Regular cardiac myocyte (primary cell): ENCODE data around the gene RXFP4. TPM values are rescaled to one million over a fixed set of nuclear protein-coding genes. Genes with fewer than 3 reads are reported as not detected.

Experiments
- total RNA-seq: library from RNA; depleted of rRNA; stranded (reverse); fragments of >200 nt; gene quantifications from 2 replicates; pipeline ENCODE4 v1.2.3, GENCODE V29; 2014

RXFP4 gene, protein sequence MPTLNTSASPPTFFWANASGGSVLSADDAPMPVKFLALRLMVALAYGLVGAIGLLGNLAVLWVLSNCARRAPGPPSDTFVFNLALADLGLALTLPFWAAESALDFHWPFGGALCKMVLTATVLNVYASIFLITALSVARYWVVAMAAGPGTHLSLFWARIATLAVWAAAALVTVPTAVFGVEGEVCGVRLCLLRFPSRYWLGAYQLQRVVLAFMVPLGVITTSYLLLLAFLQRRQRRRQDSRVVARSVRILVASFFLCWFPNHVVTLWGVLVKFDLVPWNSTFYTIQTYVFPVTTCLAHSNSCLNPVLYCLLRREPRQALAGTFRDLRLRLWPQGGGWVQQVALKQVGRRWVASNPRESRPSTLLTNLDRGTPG
- total RNA-seq = under 0.01 TPM in 1 of 2 replicates, not detected in the other

DNA sequence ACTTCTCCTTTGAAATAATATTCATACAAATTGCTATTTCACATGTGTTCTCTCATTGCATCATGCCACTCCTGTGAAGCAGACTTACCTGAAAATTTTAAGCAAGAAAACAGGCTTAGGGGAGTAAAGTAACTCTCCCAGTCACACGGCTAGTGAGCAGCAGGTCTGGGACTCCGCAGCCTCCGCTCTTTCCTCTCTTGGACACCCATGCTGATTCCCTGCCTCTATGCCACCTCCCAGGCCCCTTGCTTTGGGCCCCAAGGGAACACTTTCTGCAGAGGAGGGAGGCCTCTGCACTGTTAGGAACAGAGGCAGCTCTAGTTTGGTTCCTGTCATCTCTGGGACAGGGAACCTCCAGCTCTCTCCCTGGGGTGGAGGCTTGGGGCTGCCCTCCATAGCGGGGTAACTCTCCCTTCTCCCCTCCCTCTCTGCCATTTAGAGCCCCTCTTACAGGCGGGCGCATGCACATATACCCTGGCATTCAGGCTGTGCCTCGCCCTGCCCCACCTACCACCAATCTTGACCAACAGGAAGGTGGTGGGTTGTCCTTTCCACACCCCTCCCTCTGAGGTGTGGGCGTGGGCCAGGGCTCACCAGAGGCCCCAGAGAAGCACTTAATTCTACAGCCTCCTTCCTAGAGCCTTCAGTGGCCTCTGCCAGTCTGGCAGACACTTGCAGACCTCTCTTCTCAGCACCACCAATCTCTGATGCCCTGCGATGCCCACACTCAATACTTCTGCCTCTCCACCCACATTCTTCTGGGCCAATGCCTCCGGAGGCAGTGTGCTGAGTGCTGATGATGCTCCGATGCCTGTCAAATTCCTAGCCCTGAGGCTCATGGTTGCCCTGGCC, at the start of gene RXFP4:
RXFP4 (plus strand) TSS at position 646 of the 852 bp plus-strand sequence; CDS start at position 718, 72 bp downstream.

DNA sequence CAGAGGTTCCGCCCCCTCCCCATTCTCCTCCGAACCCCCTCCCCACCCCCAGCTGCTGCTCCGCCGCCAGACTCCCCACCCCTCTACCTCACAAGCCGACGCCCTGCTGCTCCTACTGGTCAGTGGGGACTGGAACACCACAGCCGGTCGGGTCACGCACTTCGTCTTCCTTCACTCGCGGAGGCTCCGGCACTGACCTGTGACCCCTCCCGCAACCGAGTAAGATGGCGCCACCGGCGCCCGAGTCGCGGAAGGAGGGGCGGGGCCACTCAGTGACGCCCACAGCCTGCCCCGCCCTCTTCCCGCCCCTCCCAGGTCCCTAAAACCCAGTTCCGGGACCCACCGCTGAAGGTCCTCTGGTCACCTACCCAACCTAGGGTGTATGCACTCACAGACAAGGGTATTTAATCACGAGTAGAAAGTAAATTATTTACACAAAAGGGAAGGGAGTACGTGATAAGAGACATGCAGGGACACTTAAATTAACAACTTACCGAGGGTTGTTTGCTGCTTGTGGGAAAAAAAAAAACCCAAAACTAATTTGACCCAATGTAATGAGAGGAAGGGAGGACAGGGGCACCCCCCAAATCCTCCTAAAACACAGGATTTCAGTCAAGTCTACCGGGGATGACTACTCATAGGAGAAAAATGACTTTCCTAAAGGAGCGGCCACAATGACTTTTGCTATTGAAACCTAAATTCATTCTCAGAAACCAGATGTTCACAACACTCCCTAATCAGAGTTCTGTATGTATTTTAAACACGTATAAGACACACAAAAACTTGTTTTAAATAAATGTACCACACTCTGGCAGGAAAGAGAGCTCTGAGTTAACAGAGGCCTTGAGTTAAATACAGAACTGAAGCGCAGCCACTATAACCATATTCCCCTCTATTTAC, 30.0 kb upstream of the RXFP4 start, which contains the start of gene RIT1:
RIT1 (minus strand) TSS at position 194 of the 900 bp plus-strand sequence. CDS start 588 bp downstream, outside the sequence.

GRCh38 chr1:155934097-155934935, 7.1 kb upstream of the RXFP4 start, which contains the start of gene KHDC4:
TSS of gene KHDC4 (minus strand) at chr1:155934413. CDS start at chr1:155934373, 40 bp downstream.

GRCh38 chr1:155978325-155978972, 37.0 kb downstream of the RXFP4 start, which contains the start of gene ARHGEF2:
TSS of gene ARHGEF2 (minus strand) at chr1:155978547. CDS start at chr1:155978427, 120 bp downstream.

Other genes with a start within 250 kb of the RXFP4 start
- 25.1 and 31.3 TPM in 2 replicates for gene GON4L, start 84.4 kb upstream of the RXFP4 start, total RNA-seq
- gene SYT11, start 82.1 kb upstream of the RXFP4 start, total RNA-seq = 46.0 and 59.5 TPM in 2 replicates
- gene RIT1, start 30.3 kb upstream of the RXFP4 start, total RNA-seq = 39.5 and 55.5 TPM in 2 replicates
- gene KHDC4, start 7.2 kb upstream of the RXFP4 start, total RNA-seq = 24.3 and 26.5 TPM in 2 replicates
- gene ARHGEF2, start 36.9 kb downstream of the RXFP4 start, total RNA-seq = 111 and 135 TPM in 2 replicates
- gene SSR2, start 79.3 kb downstream of the RXFP4 start, total RNA-seq = 775 and 892 TPM in 2 replicates
- gene UBQLN4, start 112.2 kb downstream of the RXFP4 start, total RNA-seq = 11.0 and 13.0 TPM in 2 replicates
- gene LAMTOR2, start 113.1 kb downstream of the RXFP4 start, total RNA-seq = 55.5 and 78.2 TPM in 2 replicates
- gene RAB25, start 119.5 kb downstream of the RXFP4 start, total RNA-seq = not detected in 2 replicates
- gene MEX3A, start 140.8 kb downstream of the RXFP4 start, total RNA-seq = 1.1 and 1.2 TPM in 2 replicates
- 515 and 1,414 TPM in 2 replicates for gene LMNA, start 173.1 kb downstream of the RXFP4 start, total RNA-seq
- gene SEMA4A, start 211.9 kb downstream of the RXFP4 start, total RNA-seq = 0.19 and 1.7 TPM in 2 replicates